NB4 (cell line): ENCODE results near the gene FTO.

Source experiments
- DNase-seq: peaks from one replicate; pipeline ENCODE4 v3.0.0; 2010; ENCODE audit warnings: low read depth
- H3K4me3 ChIP-seq: one replicate; pipeline ENCODE4 v1.5.1; 2011; ENCODE audit warnings: mild to moderate bottlenecking, low read depth, low read length, moderate library complexity
- CTCF ChIP-seq: IDR thresholded peaks from one replicate; pipeline ENCODE4 v1.5.1; 2012; ENCODE audit warnings: low read depth, low read length
- MAX ChIP-seq: IDR thresholded peaks from 2 replicates; pipeline ENCODE4 v1.6.1; 2011; ENCODE audit warnings: low read depth, low read length
- MYC ChIP-seq: IDR thresholded peaks from 2 replicates; pipeline ENCODE4 v1.6.1; 2011; ENCODE audit warnings: low read depth, low read length
- POLR2A ChIP-seq: IDR thresholded peaks from 2 replicates; pipeline ENCODE4 v1.6.1; 2011; ENCODE audit warnings: mild to moderate bottlenecking; ENCODE audit not compliant: insufficient read length; ENCODE audit errors: extremely low read depth

Gene FTO

GRCh38 chr16:53703590-53704444 is at the start of gene FTO, which contains the start of gene RPGRIP1L:
TSS of gene FTO (plus strand) at chr16:53704156.
TSS of gene RPGRIP1L (minus strand) at chr16:53703859. CDS start at chr16:53700723, 3,136 bp downstream.
- peak; percentile 79 for TF ChIP-seq MAX
- no peak for TF ChIP-seq POLR2A
- TF ChIP-seq MYC: peak; percentile 94

GRCh38 chr16:53654946-53655345 is 49.0 kb upstream of the FTO start:
- TF ChIP-seq MYC: no peak
- no peak for TF ChIP-seq MAX
- TF ChIP-seq CTCF: no peak
- TF ChIP-seq POLR2A: no peak
- DNase-seq: no peak
- no peak overlapping the region for H3K4me3 ChIP-seq

More at GRCh38 chr16:53703590-53704444, at the start of gene FTO, which contains the start of gene RPGRIP1L:
- peak within 1 kb of the TSS; percentile 93 for H3K4me3 ChIP-seq
- DNase-seq: peak; percentile 99

- no peak for DNase-seq
- TF ChIP-seq CTCF (no peak), MYC (no peak), POLR2A (no peak), MAX (no peak)
- no peak overlapping the region for H3K4me3 ChIP-seq
These were observed 41.9 kb upstream of the FTO start for GRCh38 chr16:53662072-53662471.

- TF ChIP-seq POLR2A (no peak), CTCF (no peak), MYC (no peak), MAX (no peak)
- DNase-seq: no peak
- no peak overlapping the region for H3K4me3 ChIP-seq
These were observed 39.1 kb upstream of the FTO start for GRCh38 chr16:53664724-53665345.

GRCh38 chr16:53666786-53667415 is 37.1 kb upstream of the FTO start:
- H3K4me3 ChIP-seq: no peak overlapping the region
- TF ChIP-seq MYC (no peak), POLR2A (no peak), CTCF (no peak), MAX (no peak)
- DNase-seq: no peak
